HCT116 (cell line): Measurements from ENCODE around the gene MOCS1. TPM values are rescaled to one million over a fixed set of nuclear protein-coding genes. Genes with fewer than 3 reads are reported as not detected.

Source experiments
- ATAC-seq: fragments of 200-7000 bp; cut with Tn5 transposase; 2 replicates; pipeline ENCODE4 v1.9.1; 2020; ENCODE audit warnings: mild to moderate bottlenecking, moderate library complexity
- BruUV-seq: library from RNA; stranded (reverse); fragments of 400-500 nt; replicated peaks from 2 replicates; lab custom pipeline; 2021; lab: Mats Ljungman, UMichigan
- CTCF ChIA-PET: fragments of 300-600 bp; sonication (Branson Sonifier 250); formaldehyde crosslinking; loops from one replicate; lab custom pipeline; 2021; ENCODE audit warnings: antibody characterized with exemption; lab: Charles Lee
- POLR2A ChIA-PET: fragments of 300-600, 350-600 bp; sonication (Branson Sonifier 250); formaldehyde crosslinking; loops from one replicate; lab custom pipeline; 2021; ENCODE audit warnings: antibody characterized with exemption; lab: Charles Lee
- RAD21 ChIA-PET, 2 experiments: fragments of 300-600 bp; sonication (Branson Sonifier 250); formaldehyde crosslinking; loops; one replicate each; lab custom pipeline; 2023; ENCODE audit warnings: low total read pairs in 2 of 2; ENCODE audit not compliant: uncharacterized antibody in 2 of 2, unreplicated experiment in 2 of 2, low non-redundant PET in 1 of 2; lab: Charles Lee
- DNase-seq: peaks from one replicate; pipeline ENCODE4 v3.0.0-alpha.2; 2010; ENCODE audit warnings: low read depth, low spot score
- H2AFZ ChIP-seq: fragments of 200-600 bp; shearing (Covaris generic), sonication (generic); 2 replicates; pipeline ENCODE4 v1.6.1; 2017; ENCODE audit warnings: low read depth, mixed run types, mixed read lengths, antibody characterized with exemption, low read length; ENCODE audit not compliant: poor library complexity, severe bottlenecking
- H3K27ac ChIP-seq: 2 replicates; pipeline ENCODE4 v1.5.1; 2012; ENCODE audit warnings: low read depth, low read length
- H3K27me3 ChIP-seq: fragments of 200-600 bp; sonication (generic); 2 replicates; pipeline ENCODE4 v1.6.1; 2016; ENCODE audit warnings: mixed run types, low read length, mixed read lengths; ENCODE audit not compliant: insufficient read depth
- H3K36me3 ChIP-seq, 2 experiments: fragments of 200-500 bp in 1 of 2; fragments of 200-600 bp in 1 of 2; sonication (Bioruptor generic) in 1 of 2; sonication (generic) in 1 of 2; 2 replicates each; pipeline versions ENCODE4 v1.5.1 to v1.6.1; 2014 to 2016; ENCODE audit warnings: low read length in 2 of 2, inconsistent platforms in 1 of 2, mixed read lengths in 1 of 2, mixed run types in 1 of 2; ENCODE audit not compliant: insufficient read depth in 2 of 2, control insufficient read depth in 1 of 2
- H3K4me1 ChIP-seq, 2 experiments: fragments of 200-600 bp in 1 of 2; sonication (generic) in 1 of 2; 2 replicates each; pipeline versions ENCODE4 v1.5.1 to v1.6.1; 2012 to 2017; ENCODE audit warnings: low read length in 2 of 2, inconsistent platforms in 1 of 2, mild to moderate bottlenecking in 1 of 2, mixed read lengths in 1 of 2, mixed run types in 1 of 2, moderate library complexity in 1 of 2; ENCODE audit not compliant: insufficient read depth in 2 of 2, control insufficient read depth in 1 of 2
- H3K4me2 ChIP-seq: fragments of 200-600 bp; sonication (generic); 2 replicates; pipeline ENCODE4 v1.6.1; 2017; ENCODE audit warnings: mixed run types, low read length, mixed read lengths
- H3K4me3 ChIP-seq, 2 experiments: fragments of 200-600 bp in 1 of 2; sonication (generic) in 1 of 2; replicated peaks in 1 of 2; 2 replicates each; pipeline ENCODE4 v1.5.1; 2011 to 2016; ENCODE audit warnings: low read length in 2 of 2, control low read depth in 1 of 2, low read depth in 1 of 2, mild to moderate bottlenecking in 1 of 2, mixed read lengths in 1 of 2, mixed run types in 1 of 2
- H3K79me2 ChIP-seq: fragments of 200-600 bp; sonication (generic); 2 replicates; pipeline ENCODE4 v1.6.1; 2017; ENCODE audit warnings: mild to moderate bottlenecking, mixed run types, low read length, moderate library complexity, mixed read lengths; ENCODE audit not compliant: insufficient read depth
- H3K9ac ChIP-seq: fragments of 200-600 bp; sonication (generic); 2 replicates; pipeline ENCODE4 v1.6.1; 2016; ENCODE audit warnings: low read length, mixed read lengths
- H3K9me2 ChIP-seq: fragments of 200-600 bp; sonication (generic), shearing (Covaris generic); 2 replicates; pipeline ENCODE4 v1.6.1; 2017; ENCODE audit warnings: mixed run types, mild to moderate bottlenecking, moderate library complexity; ENCODE audit not compliant: insufficient read depth
- H3K9me3 ChIP-seq, 2 experiments: fragments of 200-500 bp in 1 of 2; fragments of 200-600 bp in 1 of 2; sonication (Bioruptor generic) in 1 of 2; sonication (generic) in 1 of 2; 2 replicates each; pipeline ENCODE4 v1.6.1; 2014 to 2017; ENCODE audit warnings: low read length in 2 of 2, mixed read lengths in 2 of 2, inconsistent platforms in 1 of 2, low read depth in 1 of 2, mild to moderate bottlenecking in 1 of 2, mixed run types in 1 of 2, moderate library complexity in 1 of 2; ENCODE audit not compliant: control insufficient read depth in 1 of 2, insufficient read depth in 1 of 2
- H4K20me1 ChIP-seq: fragments of 200-600 bp; sonication (generic), shearing (Covaris generic); 2 replicates; pipeline ENCODE4 v1.6.1; 2017; ENCODE audit warnings: mixed run types, mild to moderate bottlenecking, moderate library complexity; ENCODE audit not compliant: insufficient read depth
- ATF3 ChIP-seq: IDR thresholded peaks from 2 replicates; pipeline ENCODE4 v1.6.1; 2012
- POLR2A ChIP-seq: IDR thresholded peaks from 2 replicates; pipeline ENCODE4 v1.7.0; 2011; ENCODE audit warnings: borderline replicate concordance; ENCODE audit not compliant: insufficient read depth, insufficient read length; ENCODE audit errors: extremely low read depth
- POLR2AphosphoS5 ChIP-seq: IDR thresholded peaks from 2 replicates; pipeline ENCODE4 v1.6.1; 2011; ENCODE audit warnings: mild to moderate bottlenecking, low read depth, low read length, moderate library complexity
- REST ChIP-seq: IDR thresholded peaks from 2 replicates; pipeline ENCODE4 v1.6.1; 2012; ENCODE audit warnings: low read depth
- YY1 ChIP-seq: IDR thresholded peaks from 2 replicates; pipeline ENCODE4 v1.6.1; 2011; ENCODE audit warnings: low read length, low read depth, moderate library complexity, mild to moderate bottlenecking; ENCODE audit not compliant: insufficient replicate concordance; ENCODE audit errors: extremely low read depth
- intact Hi-C: fragments of 100-400 bp; cut with micrococcal nuclease; formaldehyde crosslinking; loops from 2 replicates; pipeline ENCODE4 v1.10.0; 2022
- total RNA-seq: library from RNA; stranded (reverse); gene quantifications from one replicate; pipeline ENCODE4 v1.2.1, GENCODE V29; 2021; ENCODE audit not compliant: unreplicated experiment

The MOCS1 gene
- total RNA-seq, 1 experiment from 2014 or later, result 9.3 TPM

- Histone ChIP-seq H3K27me3 (peaks cover 26% of the 10 kb centered on the region), H2AFZ (no peak overlapping the region), H3K9me3 (no peaks in the 10 kb centered on the region), H3K4me2 (no peak overlapping the region), H3K9me2 (no peaks in the 10 kb centered on the region), H3K9ac (no peak overlapping the region), H3K36me3 (no peaks in the 10 kb centered on the region), H3K27ac (no peak overlapping the region), H4K20me1 (no peaks in the 10 kb centered on the region), H3K79me2 (no peaks in the 10 kb centered on the region), H3K4me3 (no peak overlapping the region), H3K4me1 (no peaks in the 10 kb centered on the region)
- ChIA-PET POLR2A (no interaction called here), CTCF (interaction anchor here (1.8 kb wide), 1 partner anchor 34 kb away, joined by 4 read pairs; no protein-coding TSS in a partner anchor), RAD21 (no interaction called here)
- no TSS peak for BruUV-seq
- no peak for TF ChIP-seq REST
- no peak for TF ChIP-seq YY1
- no peak for TF ChIP-seq POLR2A
- TF ChIP-seq POLR2AphosphoS5, result no peak
- TF ChIP-seq ATF3, result no peak
- no peak for ATAC-seq
- DNase-seq, result no peak
- intact Hi-C loops, result no loop called here
Measured at GRCh38 chr6:39899554-39900295, 34.5 kb downstream of the MOCS1 start.
